Measurements from ENCODE around the gene B4GALT7. TPM values are rescaled to one million over a fixed set of nuclear protein-coding genes. Genes with fewer than 3 reads are reported as not detected.
A peak's percentile ranks its signal among the peaks of the same experiment; 100 is the strongest.

Gene B4GALT7
- total and polyA plus RNA-seq, 3 donors from 2014 or later, result 39.9 to 55.7 (median 49.9) TPM

DNA sequence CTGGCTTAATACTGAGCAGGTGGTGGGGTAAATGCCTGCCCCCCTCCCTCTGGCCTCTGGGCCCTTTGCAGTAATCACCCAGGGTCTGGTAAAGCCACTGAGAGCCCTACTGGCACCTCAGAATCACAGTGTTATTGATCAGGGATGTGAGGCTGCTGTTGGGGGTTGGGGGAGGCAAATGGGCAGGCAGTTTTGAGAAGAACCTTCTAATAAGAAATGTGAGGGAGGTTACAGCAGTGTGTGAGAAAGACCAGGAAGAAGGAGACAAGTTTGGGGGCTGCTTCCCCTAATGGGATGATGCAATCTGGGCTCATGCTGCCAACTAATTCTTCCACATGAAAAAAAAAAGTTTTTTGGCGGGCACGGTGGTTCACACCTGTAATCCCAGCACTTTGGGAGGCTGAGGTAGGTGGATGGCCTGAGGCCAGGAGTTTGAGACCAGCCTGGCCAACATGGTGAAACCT is 3.1 kb upstream of the B4GALT7 start:
- intact Hi-C loops (cut with DNase I; ENCODE audit: low total_unique reads), result no loop called here
- no peak overlapping the region for H3K4me3 ChIP-seq
- peaks cover 33% of the 10 kb centered on the region for H3K4me1 ChIP-seq
- H3K36me3 ChIP-seq (ENCODE audit: low read depth, missing control alignments), result no peaks in the 10 kb centered on the region
- no peak for TF ChIP-seq POLR2A (IDR thresholded peaks at IDR 0.05)
- TF ChIP-seq, protein P1, sequence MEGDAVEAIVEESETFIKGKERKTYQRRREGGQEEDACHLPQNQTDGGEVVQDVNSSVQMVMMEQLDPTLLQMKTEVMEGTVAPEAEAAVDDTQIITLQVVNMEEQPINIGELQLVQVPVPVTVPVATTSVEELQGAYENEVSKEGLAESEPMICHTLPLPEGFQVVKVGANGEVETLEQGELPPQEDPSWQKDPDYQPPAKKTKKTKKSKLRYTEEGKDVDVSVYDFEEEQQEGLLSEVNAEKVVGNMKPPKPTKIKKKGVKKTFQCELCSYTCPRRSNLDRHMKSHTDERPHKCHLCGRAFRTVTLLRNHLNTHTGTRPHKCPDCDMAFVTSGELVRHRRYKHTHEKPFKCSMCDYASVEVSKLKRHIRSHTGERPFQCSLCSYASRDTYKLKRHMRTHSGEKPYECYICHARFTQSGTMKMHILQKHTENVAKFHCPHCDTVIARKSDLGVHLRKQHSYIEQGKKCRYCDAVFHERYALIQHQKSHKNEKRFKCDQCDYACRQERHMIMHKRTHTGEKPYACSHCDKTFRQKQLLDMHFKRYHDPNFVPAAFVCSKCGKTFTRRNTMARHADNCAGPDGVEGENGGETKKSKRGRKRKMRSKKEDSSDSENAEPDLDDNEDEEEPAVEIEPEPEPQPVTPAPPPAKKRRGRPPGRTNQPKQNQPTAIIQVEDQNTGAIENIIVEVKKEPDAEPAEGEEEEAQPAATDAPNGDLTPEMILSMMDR (IDR thresholded peaks at IDR 0.05), result no peak
- H3K27ac ChIP-seq, result no peak overlapping the region
- H3K9me3 ChIP-seq, result no peaks in the 10 kb centered on the region
- no peaks in the 10 kb centered on the region for H3K27me3 ChIP-seq
- 93% methylated on average over 2 of the region's 2 CpGs for WGBS, 2 donors
- DNase-seq, result no peak

DNA sequence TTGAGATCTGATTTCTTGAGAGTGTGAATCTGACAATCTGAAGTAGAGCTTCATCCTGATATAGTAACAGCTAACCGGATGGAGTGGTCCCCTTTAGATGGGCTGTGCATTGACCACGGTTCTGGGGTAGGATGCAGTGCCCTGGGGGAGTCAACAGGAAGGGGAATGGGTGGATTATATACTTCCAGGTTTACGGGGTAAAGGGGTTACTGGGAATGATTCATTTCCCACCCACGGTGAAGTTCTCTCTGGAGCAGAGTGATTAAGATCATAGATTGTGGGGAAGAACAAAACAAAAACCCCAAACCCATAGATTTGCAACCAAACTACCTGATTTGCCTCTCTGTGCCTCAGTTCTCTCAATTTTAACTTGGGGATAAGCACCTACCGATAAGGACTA is 1.5 kb upstream of the B4GALT7 start:
- H3K36me3 ChIP-seq (ENCODE audit: low read depth, missing control alignments), result no peaks in the 10 kb centered on the region
- no peaks in the 10 kb centered on the region for H3K27me3 ChIP-seq
- H3K4me1 ChIP-seq, result peaks cover 30% of the 10 kb centered on the region
- DNase-seq, result no peak
- intact Hi-C loops (cut with DNase I; ENCODE audit: low total_unique reads), result no loop called here
- WGBS, 2 donors, result 36 to 49% methylated on average over 5 of the region's 5 CpGs
- no peak overlapping the region for H3K27ac ChIP-seq
- no peaks in the 10 kb centered on the region for H3K9me3 ChIP-seq
- no peak overlapping the region for H3K4me3 ChIP-seq
- TF ChIP-seq, protein P1 (IDR thresholded peaks at IDR 0.05), result no peak
- no peak for TF ChIP-seq POLR2A (IDR thresholded peaks at IDR 0.05)

DNA sequence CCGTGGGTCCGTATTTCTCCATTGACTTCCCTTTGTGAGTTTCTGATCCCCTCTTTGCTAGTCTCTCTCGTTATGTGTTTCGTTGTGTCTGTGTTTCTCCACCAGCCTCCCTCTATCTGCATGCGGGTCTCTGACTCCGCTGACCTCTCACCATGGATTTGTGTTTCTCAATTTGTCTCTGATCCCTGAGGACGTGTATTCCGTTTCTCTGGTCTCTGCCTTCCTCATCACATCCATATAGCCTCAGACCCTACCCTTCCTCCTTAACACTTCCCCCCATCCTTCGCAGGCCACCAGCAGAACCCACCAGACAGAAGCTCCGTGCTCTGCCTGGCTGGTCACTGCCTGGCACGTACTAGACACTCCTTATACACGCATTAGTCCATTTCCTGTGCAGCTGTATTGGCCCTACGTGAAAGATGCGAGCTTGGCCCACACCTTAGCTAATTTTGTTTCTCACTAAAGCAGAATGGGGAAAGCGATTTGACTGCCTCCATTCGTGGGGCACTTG is 631 bp downstream of the B4GALT7 start:
- WGBS, 2 donors, result 3 to 7% methylated on average over 16 of the region's 16 CpGs
- Histone ChIP-seq H3K4me1 (peaks cover 28% of the 10 kb centered on the region), H3K27me3 (no peaks in the 10 kb centered on the region), H3K36me3 (ENCODE audit: low read depth, missing control alignments) (no peaks in the 10 kb centered on the region), H3K9me3 (no peaks in the 10 kb centered on the region), H3K27ac (peak overlapping the region; percentile 74 to 85), H3K4me3 (peak overlapping the region; percentile 91 to 93)
- intact Hi-C loops (cut with DNase I; ENCODE audit: low total_unique reads), result no loop called here
- peak; percentile 22 for DNase-seq
- TF ChIP-seq, protein P1 (IDR thresholded peaks at IDR 0.05), result no peak
- TF ChIP-seq POLR2A (IDR thresholded peaks at IDR 0.05), result no peak

DNA sequence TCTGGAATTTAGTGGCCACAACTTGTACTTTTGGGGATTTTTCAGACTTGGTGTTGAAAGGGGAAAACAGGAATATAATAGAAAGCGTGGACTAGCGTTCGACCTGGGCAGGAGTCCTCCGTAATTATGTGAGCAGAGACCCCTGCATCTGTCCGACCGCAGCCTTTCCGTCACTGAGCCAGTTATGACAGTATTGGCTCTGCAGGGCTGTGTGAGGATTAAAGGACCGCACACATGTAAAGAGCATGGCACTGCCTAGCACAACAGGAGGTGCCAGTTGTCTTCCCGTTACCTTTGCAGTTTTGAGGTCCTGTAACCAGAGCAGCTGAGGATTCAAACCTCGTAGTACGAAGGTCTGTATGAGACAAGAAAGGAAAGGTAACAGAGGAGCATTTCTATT is 1.2 kb downstream of the B4GALT7 start:
- DNase-seq, result no peak
- no peak overlapping the region for H3K27ac ChIP-seq
- TF ChIP-seq, protein P1 (IDR thresholded peaks at IDR 0.05), result no peak
- no peak for TF ChIP-seq POLR2A (IDR thresholded peaks at IDR 0.05)

More for the DNA sequence above, 1.2 kb downstream of the B4GALT7 start:
- no peaks in the 10 kb centered on the region for H3K27me3 ChIP-seq
- H3K4me1 ChIP-seq, result peaks cover 28% of the 10 kb centered on the region
- H3K4me3 ChIP-seq, result no peak overlapping the region
- WGBS, 2 donors, result 77 to 88% methylated on average over 11 of the region's 11 CpGs
- no peaks in the 10 kb centered on the region for H3K9me3 ChIP-seq
- intact Hi-C loops (cut with DNase I; ENCODE audit: low total_unique reads), result no loop called here
- H3K36me3 ChIP-seq (ENCODE audit: low read depth, missing control alignments), result no peaks in the 10 kb centered on the region

Data from testis (tissue), 3 donors.